GM06990 (cell line): ENCODE measurements around the gene DSP.

Source experiments
- DNase-seq: peaks from one replicate; pipeline ENCODE4 v3.0.0-alpha.2; 2011; ENCODE audit not compliant: insufficient read length; ENCODE audit errors: extremely low read depth
- H3K27me3 ChIP-seq: replicated peaks from 2 replicates; pipeline ENCODE4 v1.6.0; 2011; ENCODE audit warnings: low read length; ENCODE audit not compliant: control insufficient read depth, insufficient read depth
- H3K36me3 ChIP-seq: 2 replicates; pipeline ENCODE4 v1.5.1; 2011; ENCODE audit warnings: low read length; ENCODE audit not compliant: control insufficient read depth, insufficient read depth
- H3K4me3 ChIP-seq: replicated peaks from 2 replicates; pipeline ENCODE4 v1.5.1; 2011; ENCODE audit warnings: low read depth, mild to moderate bottlenecking, control low read depth, low read length
- CTCF ChIP-seq: IDR thresholded peaks from 2 replicates; pipeline ENCODE4 v1.5.1; 2011; ENCODE audit warnings: low read length, control low read depth, mild to moderate bottlenecking, inconsistent platforms; ENCODE audit not compliant: insufficient read depth, poor library complexity, severe bottlenecking

DSP gene

GRCh38 chr6:7561153-7561964 is 19.9 kb downstream of the DSP start:
- TF ChIP-seq CTCF: no peak
- DNase-seq: no peak
- H3K36me3 ChIP-seq: no peaks in the 10 kb centered on the region

GRCh38 chr6:7562769-7563168 is 21.3 kb downstream of the DSP start:
- Histone ChIP-seq H3K36me3 (no peaks in the 10 kb centered on the region), H3K27me3 (no peaks in the 10 kb centered on the region; the same call in 1 of the 2 replicates), H3K4me3 (no peak overlapping the region)
- DNase-seq: no peak
- no peak for TF ChIP-seq CTCF

More at GRCh38 chr6:7561153-7561964, 19.9 kb downstream of the DSP start:
- Histone ChIP-seq H3K27me3 (no peaks in the 10 kb centered on the region; the same call in 1 of the 2 replicates), H3K4me3 (no peak overlapping the region)

GRCh38 chr6:7566107-7566506 is 24.6 kb downstream of the DSP start:
- H3K36me3 ChIP-seq: no peaks in the 10 kb centered on the region
- H3K4me3 ChIP-seq: no peak overlapping the region
- H3K27me3 ChIP-seq: no peaks in the 10 kb centered on the region
- TF ChIP-seq CTCF: no peak
- DNase-seq: no peak

GRCh38 chr6:7566617-7567173 is 25.2 kb downstream of the DSP start:
- Histone ChIP-seq H3K4me3 (no peak overlapping the region), H3K36me3 (no peaks in the 10 kb centered on the region), H3K27me3 (no peaks in the 10 kb centered on the region)
- no peak for DNase-seq
- TF ChIP-seq CTCF: no peak

GRCh38 chr6:7568021-7568420 is 26.6 kb downstream of the DSP start:
- no peak for DNase-seq
- Histone ChIP-seq H3K27me3 (0 out of 2 replicates have a peak, but pooled peaks cover 1% of the 10 kb centered on the region), H3K4me3 (no peak overlapping the region), H3K36me3 (no peaks in the 10 kb centered on the region)
- TF ChIP-seq CTCF: no peak
